A172 (cell line): ENCODE results near the gene PANK2. TPM values are rescaled to one million over a fixed set of nuclear protein-coding genes. Genes with fewer than 3 reads are reported as not detected.

Experiments
- total RNA-seq: library from RNA; depleted of rRNA; stranded (reverse); fragments of >200 nt; shearing (Covaris generic); gene quantifications from 2 replicates; pipeline ENCODE4 v1.2.3, GENCODE V29; 2014; rRNA removed

PANK2 gene
- total RNA-seq, 1 experiment from 2014 or later = 97.0 TPM

Other genes starting within 250 kb of the PANK2 start
- not detected in 2 replicates for gene GFRA4, start 226.0 kb upstream of the PANK2 start, total RNA-seq
- gene ADAM33, start 207.4 kb upstream of the PANK2 start, total RNA-seq = not detected in 2 replicates
- gene SIGLEC1, start 176.8 kb upstream of the PANK2 start, total RNA-seq = 0.07 TPM in 1 of 2 replicates, not detected in the other
- not detected in 2 replicates for gene HSPA12B, start 156.7 kb upstream of the PANK2 start, total RNA-seq
- 108 and 110 TPM in 2 replicates for gene ADISSP, start 121.6 kb upstream of the PANK2 start, total RNA-seq
- 0.67 TPM in 1 of 2 replicates, not detected in the other for gene SPEF1, start 107.9 kb upstream of the PANK2 start, total RNA-seq
- gene CENPB, start 102.6 kb upstream of the PANK2 start, total RNA-seq = 94.1 and 129 TPM in 2 replicates
- gene CDC25B, start 93.1 kb upstream of the PANK2 start, total RNA-seq = 63.0 and 65.5 TPM in 2 replicates
- gene AP5S1, start 68.8 kb upstream of the PANK2 start, total RNA-seq = 22.6 and 27.7 TPM in 2 replicates
- gene MAVS, start 42.6 kb upstream of the PANK2 start, total RNA-seq = 18.6 and 23.9 TPM in 2 replicates
- 6.7 and 7.2 TPM in 2 replicates for gene RNF24, start 126.2 kb downstream of the PANK2 start, total RNA-seq